Upper lobe of left lung (tissue), 6 donors: ENCODE data around the gene CDC45. TPM values are rescaled to one million over a fixed set of nuclear protein-coding genes. Genes with fewer than 3 reads are reported as not detected.

ENCODE experiments used
- ATAC-seq, 2 donors: fragments of 200-7000 bp; cut with Tn5 transposase; one replicate each; pipeline ENCODE4 v1.9.1; 2022; ENCODE audit warnings: mild to moderate bottlenecking in 2 of 2, moderate library complexity in 2 of 2; ENCODE audit not compliant: low FRiP score in 2 of 2
- DNase-seq, 2 donors: peaks; one replicate each; pipeline ENCODE4 v3.0.0-alpha.2; 2019 to 2020
- H3K27ac ChIP-seq, 4 donors: fragments of 200-600 bp; sonication (generic); one replicate each; pipeline ENCODE4 v1.5.1; 2016 to 2019
- H3K27me3 ChIP-seq, 4 donors: fragments of 200-600 bp; sonication (generic); one replicate each; pipeline ENCODE4 v1.5.1; 2017 to 2019
- H3K36me3 ChIP-seq, 4 donors: fragments of 200-600 bp; sonication (generic); one replicate each; pipeline ENCODE4 v1.5.1; 2016 to 2019
- H3K4me1 ChIP-seq, 4 donors: fragments of 200-600 bp; sonication (generic); one replicate each; pipeline ENCODE4 v1.5.1; 2018 to 2019
- H3K4me3 ChIP-seq, 4 donors: fragments of 200-600 bp; sonication (generic); one replicate each; pipeline ENCODE4 v1.5.1; 2017 to 2019; ENCODE audit warnings: mild to moderate bottlenecking in 2 of 4, moderate library complexity in 1 of 4
- H3K9me3 ChIP-seq, 4 donors: fragments of 200-600 bp; sonication (generic); one replicate each; pipeline ENCODE4 v1.5.1; 2018 to 2019
- EP300 ChIP-seq, 4 donors: sonication (generic); formaldehyde crosslinking; IDR thresholded peaks; one replicate each; pipeline ENCODE4 v1.5.1; 2017; ENCODE audit warnings: antibody characterized with exemption in 4 of 4, control low read depth in 2 of 4
- POLR2A ChIP-seq, 4 donors: fragments of 450-650 bp; IDR thresholded peaks; one replicate each; pipeline ENCODE4 v1.5.1; 2016 to 2017; ENCODE audit warnings: antibody characterized with exemption in 4 of 4, mild to moderate bottlenecking in 2 of 4
- POLR2AphosphoS5 ChIP-seq, 2 donors: sonication (generic); formaldehyde crosslinking; IDR thresholded peaks; one replicate each; pipeline ENCODE4 v1.5.1; 2017; ENCODE audit warnings: antibody characterized with exemption in 2 of 2
- WGBS, 2 donors: methylation state at CpG; one replicate each; pipeline ENCODE4 v1.1.5; 2017 to 2018; 5-methylcytosine and 5-hydroxymethylcytosine counted together
- total RNA-seq, 6 donors: library from RNA; depleted of rRNA in 4 of 6; stranded (reverse); fragments of >200 nt in 4 of 6; gene quantifications; one replicate each; pipeline versions ENCODE4 v1.1.0 to v1.2.1, GENCODE V29; 2016 to 2021
- TF ChIP-seq, protein P1 (sequence below), 6 experiments: fragments of 450-650 bp in 4 of 6; fragments of 200-600 bp in 2 of 6; sonication (generic) in 2 of 6; IDR thresholded peaks; one replicate each; pipeline ENCODE4 v1.5.1; 2016 to 2019; ENCODE audit warnings: antibody characterized with exemption in 6 of 6
- donor health status: DM: no; HTN: no; CAD: no; lungs with moderate emphysema.
- donor health status: DM: no; HTN: yes; CAD: no; lungs with severe emphysema.

CDC45 gene
- total RNA-seq, 6 donors from 2014 or later: 0.44 to 3.2 (median 1.8) TPM; not detected in 1

DNA sequence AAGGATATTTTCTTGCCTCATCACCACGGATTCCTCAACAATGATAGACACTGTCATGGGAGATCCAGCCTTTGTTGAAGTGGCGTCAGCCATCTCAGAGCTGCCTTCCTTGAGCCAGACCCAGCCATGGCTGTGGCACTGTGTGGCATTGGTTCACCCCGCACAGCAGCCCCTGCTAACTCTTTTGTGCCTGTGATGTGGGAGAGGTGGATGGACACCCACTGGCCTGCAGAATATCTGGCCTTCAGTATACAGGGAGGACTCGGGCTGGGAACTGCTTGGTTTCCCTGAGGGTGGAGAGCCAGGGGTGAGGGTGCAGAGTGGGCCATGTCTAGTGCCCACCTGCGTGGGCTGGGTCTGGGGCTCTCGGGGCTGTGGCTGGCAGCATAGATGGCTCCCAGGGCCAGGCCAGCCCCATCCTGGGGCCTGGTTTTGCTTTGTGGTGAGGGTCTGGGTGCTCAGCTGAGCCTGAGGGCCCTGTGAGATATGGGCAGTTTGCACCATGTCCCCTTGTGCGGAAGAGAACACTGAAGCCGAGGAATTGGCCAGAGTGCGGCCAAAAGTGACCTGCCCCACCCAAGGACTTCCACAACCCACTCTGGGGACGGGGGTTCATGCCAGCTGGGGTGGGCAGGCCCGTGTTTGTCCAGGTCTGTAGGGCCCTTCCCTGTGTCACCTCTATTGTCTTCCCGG, 38.3 kb downstream of the CDC45 start:
- DNase-seq: no peak
- 91 to 100% methylated on average over 1 to 9 of the region's 12 CpGs for WGBS, 2 donors

DNA sequence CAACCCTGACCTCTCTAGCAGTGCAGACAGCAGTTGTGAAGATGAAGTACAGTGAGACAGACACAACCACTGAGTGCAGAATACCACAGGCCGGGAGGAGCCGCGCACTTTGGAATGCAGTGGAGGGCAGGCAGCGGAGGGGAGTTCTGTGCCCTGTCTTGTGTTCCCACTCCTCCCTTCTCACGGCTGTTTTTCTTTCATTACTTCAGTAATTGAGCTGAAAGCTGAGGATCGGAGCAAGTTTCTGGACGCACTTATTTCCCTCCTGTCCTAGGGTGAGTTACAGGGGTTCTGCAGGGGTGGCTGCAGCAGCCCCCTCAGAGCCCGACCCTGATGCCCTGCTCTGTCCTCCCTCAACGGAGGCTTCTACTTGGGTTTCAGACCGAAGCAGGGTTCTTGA, 38.9 kb downstream of the CDC45 start:
- TF ChIP-seq EP300 (IDR thresholded peaks at IDR 0.05) (no peak), POLR2A (IDR thresholded peaks at IDR 0.05) (no peak), POLR2AphosphoS5 (IDR thresholded peaks at IDR 0.05) (no peak)
- TF ChIP-seq, protein P1, sequence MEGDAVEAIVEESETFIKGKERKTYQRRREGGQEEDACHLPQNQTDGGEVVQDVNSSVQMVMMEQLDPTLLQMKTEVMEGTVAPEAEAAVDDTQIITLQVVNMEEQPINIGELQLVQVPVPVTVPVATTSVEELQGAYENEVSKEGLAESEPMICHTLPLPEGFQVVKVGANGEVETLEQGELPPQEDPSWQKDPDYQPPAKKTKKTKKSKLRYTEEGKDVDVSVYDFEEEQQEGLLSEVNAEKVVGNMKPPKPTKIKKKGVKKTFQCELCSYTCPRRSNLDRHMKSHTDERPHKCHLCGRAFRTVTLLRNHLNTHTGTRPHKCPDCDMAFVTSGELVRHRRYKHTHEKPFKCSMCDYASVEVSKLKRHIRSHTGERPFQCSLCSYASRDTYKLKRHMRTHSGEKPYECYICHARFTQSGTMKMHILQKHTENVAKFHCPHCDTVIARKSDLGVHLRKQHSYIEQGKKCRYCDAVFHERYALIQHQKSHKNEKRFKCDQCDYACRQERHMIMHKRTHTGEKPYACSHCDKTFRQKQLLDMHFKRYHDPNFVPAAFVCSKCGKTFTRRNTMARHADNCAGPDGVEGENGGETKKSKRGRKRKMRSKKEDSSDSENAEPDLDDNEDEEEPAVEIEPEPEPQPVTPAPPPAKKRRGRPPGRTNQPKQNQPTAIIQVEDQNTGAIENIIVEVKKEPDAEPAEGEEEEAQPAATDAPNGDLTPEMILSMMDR (IDR thresholded peaks at IDR 0.05): no peak
- Histone ChIP-seq H3K36me3 (peaks cover 0 to 29% (median 3%) of the 10 kb centered on the region in 4 donors), H3K4me1 (peaks cover 0 to 8% (median 5%) of the 10 kb centered on the region in 4 donors), H3K9me3 (no peaks in the 10 kb centered on the region), H3K27ac (peak overlapping the region in 3 of 4 donors; percentile 1 to 92 (median 61)), H3K27me3 (peaks cover 0 to 7% (median 4%) of the 10 kb centered on the region in 4 donors), H3K4me3 (no peak overlapping the region)
- DNase-seq (no peak), ATAC-seq (no peak)
- WGBS, 2 donors: 83 to 86% methylated on average over 9 to 10 of the region's 10 CpGs

More for the DNA sequence above, 38.3 kb downstream of the CDC45 start:
- TF ChIP-seq, protein P1 (IDR thresholded peaks at IDR 0.05): no peak
- TF ChIP-seq POLR2AphosphoS5 (IDR thresholded peaks at IDR 0.05) (no peak), POLR2A (IDR thresholded peaks at IDR 0.05) (no peak), EP300 (IDR thresholded peaks at IDR 0.05) (no peak)
- Histone ChIP-seq H3K9me3 (no peaks in the 10 kb centered on the region), H3K27ac (no peak overlapping the region), H3K4me1 (peaks cover 0 to 2% (median under 1%) of the 10 kb centered on the region in 4 donors), H3K4me3 (no peak overlapping the region), H3K36me3 (peaks cover 0 to 28% (median 3%) of the 10 kb centered on the region in 4 donors), H3K27me3 (peaks cover 0 to 2% (median under 1%) of the 10 kb centered on the region in 4 donors)
- ATAC-seq: no peak

DNA sequence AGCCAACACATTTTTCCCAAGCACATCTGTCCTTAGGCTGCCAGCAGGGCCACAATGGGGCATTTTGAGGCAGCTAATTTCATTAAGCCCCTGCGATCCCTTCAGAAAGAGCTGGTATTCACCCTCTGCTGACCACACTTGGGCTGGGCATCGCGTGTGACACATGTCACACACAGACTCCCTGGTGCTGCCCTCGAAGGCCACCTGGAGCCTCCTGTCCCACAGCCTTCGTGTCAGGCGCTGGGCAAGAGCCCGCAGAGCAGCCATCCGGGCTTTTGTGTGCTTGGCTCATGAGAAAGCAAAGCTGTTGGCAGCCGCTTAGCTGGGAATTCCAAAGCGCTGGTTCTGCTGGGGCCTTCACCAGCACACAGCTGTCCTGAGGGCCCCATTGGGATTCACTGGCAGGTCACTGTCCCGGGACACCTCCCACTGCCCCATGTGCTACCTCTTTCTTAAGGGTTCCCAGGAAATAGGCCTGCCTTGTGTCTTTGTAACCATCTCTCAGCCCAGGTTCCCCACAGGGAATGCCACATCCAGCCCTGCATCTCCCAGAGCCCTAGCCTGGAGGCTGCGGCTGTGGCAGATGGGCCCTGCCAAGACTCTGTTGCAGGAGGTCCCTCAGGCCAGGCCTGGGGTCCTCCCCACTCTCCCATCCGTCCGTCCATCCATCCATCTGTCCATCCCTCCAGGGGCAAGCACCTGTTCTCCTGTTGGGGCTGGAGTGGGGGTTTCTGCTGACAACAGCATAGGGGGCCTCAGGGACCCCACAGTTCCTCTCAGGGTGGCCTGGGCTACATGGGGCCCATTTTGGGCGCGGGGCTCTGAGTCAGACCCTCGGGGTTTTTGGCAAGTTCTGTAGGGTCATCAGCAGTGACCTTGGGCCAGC, 39.6 kb downstream of the CDC45 start:
- Histone ChIP-seq H3K27ac (peak overlapping the region; percentile 1 to 97 (median 59)), H3K36me3 (peaks cover 0 to 29% (median 3%) of the 10 kb centered on the region in 4 donors), H3K9me3 (no peaks in the 10 kb centered on the region), H3K4me1 (peaks cover 0 to 14% (median 12%) of the 10 kb centered on the region in 4 donors), H3K27me3 (peaks cover 0 to 14% (median 7%) of the 10 kb centered on the region in 4 donors), H3K4me3 (peak overlapping the region in 2 of 4 donors; percentile 50 to 65)
- ATAC-seq (no peak), DNase-seq (no peak)
- TF ChIP-seq POLR2AphosphoS5 (IDR thresholded peaks at IDR 0.05): no peak
- TF ChIP-seq POLR2A (IDR thresholded peaks at IDR 0.05): no peak
- TF ChIP-seq, protein P1 (IDR thresholded peaks at IDR 0.05): no peak
- TF ChIP-seq EP300 (IDR thresholded peaks at IDR 0.05): no peak
- WGBS, 2 donors: 88 to 92% methylated on average over 8 to 17 of the region's 17 CpGs

DNA sequence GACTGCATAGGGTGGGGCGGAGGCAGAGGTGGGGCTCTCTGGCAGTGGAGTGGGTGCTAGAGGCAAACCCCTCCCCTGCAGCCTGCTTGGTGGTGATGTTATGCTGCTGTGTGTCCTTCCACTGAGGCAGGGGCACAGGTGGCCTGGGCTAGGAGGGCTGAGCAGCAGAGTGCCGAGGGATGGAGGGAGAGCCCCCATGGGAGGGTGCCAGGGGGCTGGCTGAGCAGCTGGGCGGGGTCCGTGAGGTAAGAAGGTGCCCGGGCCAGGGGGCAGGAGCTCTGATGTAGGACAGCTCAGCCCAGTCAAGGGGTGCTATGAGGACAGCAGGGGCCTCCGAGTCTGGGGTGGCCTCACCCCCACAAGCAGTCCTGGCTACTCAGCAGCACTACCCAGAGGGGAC, 40.3 kb downstream of the CDC45 start:
- peaks cover 3 to 21% (median 17%) of the 10 kb centered on the region in 4 donors for H3K4me1 ChIP-seq
- no peaks in the 10 kb centered on the region for H3K9me3 ChIP-seq
- DNase-seq: no peak
- H3K36me3 ChIP-seq: peaks cover 0 to 29% (median 3%) of the 10 kb centered on the region in 4 donors
- H3K4me3 ChIP-seq: peak overlapping the region in 3 of 4 donors; percentile 27 to 65 (median 50)
- TF ChIP-seq POLR2AphosphoS5 (IDR thresholded peaks at IDR 0.05) (peak; percentile 23 to 35), EP300 (IDR thresholded peaks at IDR 0.05) (no peak)
- peaks cover 0 to 21% (median 10%) of the 10 kb centered on the region in 4 donors for H3K27me3 ChIP-seq
- WGBS, 2 donors: 73 to 88% methylated on average over 2 to 6 of the region's 6 CpGs
- ATAC-seq: no peak
- peak overlapping the region; percentile 26 to 97 (median 92) for H3K27ac ChIP-seq
